NCI-H146 (cell line): ENCODE data around the gene MYBPH.
A peak's percentile ranks its signal among the peaks of the same experiment; 100 is the strongest.

ENCODE experiments used
- DNase-seq: peaks from one replicate; lab custom pipeline; 2025; lab: John Stamatoyannopoulos, UW

MYBPH gene

DNA sequence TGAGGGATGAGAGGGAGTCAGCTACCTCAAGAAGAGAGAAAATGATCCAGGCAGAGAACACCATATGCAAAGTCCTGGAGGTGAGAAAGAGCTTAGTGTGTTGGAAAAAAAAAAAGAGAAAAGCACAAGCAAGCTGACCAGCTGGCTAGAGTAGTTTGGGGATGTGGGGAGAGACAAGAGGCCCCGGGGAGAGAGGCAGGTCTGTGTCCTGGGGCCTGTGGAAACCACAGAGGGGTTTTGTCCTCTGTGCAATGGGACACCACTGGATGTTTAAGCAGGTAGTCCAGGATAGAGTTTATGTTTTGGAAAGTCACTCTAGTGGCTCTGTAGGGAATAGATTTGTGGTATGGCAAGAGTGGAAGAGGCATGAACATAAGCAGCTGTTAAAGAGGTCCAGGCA, 25.3 kb upstream of the MYBPH start:
- DNase-seq: no peak

DNA sequence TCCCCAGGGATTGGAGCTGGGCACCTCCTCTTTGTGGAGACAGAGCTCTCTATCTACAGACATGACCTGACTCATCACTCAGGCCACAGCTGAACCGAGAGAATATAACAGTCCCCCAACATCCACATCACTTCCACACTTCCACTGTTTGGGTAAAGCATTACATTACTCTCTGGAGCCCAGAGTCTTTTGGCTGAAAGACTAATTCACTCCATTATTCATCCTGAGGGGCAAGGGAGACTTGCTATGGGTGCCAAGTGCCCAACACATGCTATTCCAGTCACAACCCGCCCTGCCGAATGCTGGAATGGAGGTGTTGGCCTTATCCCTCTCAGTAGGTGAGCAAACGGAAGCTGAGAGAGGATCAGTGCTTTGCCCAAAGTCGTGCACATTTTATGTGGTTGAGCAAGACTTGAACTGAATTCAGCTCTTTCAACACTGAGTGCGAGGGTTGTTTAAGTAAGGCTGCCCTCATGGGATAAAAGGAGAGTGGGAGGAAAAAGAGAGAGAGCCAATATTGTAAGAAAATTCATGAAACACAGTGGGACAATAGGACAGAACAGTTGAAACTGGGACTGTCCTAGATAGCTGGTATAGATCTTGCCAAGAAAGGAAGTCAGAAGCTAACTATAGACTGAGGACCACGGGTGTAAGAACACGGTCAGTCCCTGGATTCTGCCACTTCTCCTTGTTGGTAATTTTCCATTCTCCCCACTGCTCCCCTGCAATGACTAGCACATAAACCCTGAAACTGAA, 24.4 kb upstream of the MYBPH start:
- no peak for DNase-seq

DNA sequence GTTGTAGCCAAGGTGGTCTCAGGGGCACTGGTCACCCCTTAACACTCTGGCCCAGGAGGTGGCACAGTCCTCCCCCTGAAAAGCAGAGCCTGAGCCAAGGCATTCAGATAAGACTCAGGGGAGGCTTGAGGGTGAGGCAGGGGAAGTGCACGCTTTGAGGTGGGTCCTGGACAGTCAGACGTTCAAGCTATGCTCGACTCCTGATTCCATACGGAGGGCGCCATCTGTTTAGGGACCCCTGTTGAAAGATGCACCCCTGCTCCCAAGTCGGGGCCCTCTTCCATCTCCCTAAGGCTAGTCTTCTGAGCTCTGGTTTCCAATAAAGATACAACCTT, 23.8 kb upstream of the MYBPH start:
- DNase-seq: no peak

DNA sequence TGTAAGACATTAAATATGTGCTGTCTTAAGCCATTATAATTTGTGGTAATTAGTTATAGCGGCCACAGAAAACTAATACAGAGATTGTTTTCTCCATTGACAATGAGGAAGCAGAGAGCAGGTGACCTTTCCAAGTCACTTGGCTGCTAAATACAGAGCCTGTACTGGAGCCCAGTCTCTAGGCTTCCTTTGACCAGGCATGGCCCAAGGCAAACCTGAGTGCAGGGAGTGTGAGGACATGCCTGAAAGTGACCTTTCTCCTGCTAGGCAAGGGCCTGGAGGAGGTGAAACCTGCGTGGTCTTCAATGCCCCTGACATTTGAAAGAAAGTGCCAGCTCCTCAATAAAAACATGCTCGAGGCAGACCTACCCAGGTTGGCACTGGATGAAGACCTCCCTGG, 23.4 kb upstream of the MYBPH start:
- no peak for DNase-seq

DNA sequence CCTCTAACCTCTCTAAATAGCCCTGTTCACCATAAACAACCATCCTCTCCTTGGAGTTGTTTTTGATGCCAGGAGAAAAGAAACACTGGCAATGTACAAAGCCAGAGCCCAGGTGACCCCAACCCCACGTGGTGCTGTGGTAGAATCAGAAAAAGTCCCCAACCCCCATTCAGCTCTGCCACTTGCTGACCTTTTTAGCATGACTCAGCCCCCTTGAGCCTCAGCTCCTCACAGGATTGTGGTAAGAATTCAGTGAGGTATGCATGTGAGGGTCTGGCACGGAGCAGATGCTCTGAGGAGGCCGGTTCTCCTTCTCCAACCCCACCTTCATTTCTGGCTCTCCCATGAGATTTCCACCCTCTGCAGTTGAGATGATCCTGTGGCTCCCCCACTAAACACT, 22.0 kb upstream of the MYBPH start:
- no peak for DNase-seq

DNA sequence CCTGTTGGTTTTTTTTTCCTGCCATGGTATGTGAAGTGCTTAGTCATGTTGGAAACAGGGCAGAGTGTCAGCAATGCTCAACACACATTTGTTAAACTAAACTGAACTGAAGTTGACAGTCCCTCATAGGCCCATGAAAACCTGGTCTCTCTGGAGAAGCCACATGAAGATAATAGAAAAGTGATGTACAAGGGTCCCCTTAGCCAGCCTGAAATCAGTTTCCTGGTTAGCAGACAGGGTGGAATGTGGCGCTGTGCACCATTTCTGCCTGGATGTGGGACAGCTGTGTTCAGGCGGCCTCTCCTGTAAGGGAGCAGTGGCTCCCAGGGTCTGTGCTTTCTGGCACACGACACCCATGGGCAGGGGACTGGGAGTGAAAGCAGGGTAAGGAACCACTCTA, 20.7 kb upstream of the MYBPH start:
- no peak for DNase-seq

DNA sequence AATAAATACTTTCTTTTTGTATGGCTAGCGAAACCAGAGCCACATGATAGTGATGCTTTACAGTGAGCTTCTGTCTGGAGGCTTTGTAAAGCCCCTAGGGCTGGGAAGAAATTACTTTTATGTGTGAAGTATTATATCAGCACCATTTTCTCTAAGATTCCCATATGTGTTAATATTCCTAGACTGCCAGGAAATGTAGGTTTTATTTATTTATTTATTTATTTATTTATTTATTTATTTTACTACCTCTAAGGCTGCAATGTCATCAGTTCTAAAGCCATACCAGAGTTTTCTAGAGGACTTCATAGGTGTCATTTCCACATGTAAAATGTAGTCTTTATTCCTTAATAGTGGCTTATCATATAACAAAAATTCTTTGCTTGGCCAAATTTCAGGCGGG, 15.3 kb upstream of the MYBPH start:
- DNase-seq: no peak

DNA sequence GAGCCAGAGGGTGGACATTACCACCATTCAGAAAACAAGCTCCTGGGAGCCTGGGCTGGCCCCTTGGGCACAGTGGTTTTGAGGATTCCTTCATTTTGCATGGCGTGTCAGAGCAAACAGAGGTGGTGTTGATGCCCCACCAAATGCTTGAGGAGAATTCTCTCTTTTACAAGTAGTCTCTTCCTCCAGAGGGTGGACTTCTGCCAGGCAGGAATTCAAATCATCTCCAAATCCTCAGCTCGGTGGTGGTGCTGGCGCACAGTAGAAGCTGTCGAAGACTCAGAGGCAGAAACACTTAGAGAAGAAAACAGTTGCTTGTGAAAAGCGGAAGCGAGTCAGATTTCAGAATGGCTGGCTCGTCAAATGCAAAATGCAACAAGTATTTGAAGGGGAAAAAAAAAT, 14.3 kb upstream of the MYBPH start:
- no peak for DNase-seq

DNA sequence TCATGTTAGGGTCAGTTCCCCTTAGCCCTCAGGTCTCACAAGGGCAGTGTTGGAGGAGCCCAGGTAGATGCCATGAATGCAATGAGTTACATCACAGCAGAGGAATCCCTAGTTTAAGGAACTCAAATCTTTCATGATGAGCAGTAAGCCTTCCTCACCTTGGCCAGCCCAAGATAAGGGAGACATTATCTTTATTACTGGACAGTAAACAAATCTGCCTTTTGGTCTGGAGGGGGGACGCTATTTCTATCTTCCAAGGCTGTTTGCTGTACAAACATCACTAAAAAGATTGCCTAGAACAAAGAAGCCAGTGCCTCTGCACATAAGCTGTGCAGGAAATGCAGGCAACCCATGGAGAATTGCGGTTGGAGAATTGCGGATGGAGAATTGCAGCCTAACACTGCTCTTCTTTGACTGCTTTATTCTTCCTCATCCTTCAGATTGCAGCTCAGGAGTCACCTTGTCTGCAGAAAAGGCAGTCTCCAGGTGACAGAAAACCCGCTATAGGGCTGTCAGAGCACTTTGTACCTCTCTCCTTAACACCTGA, 13.1 kb upstream of the MYBPH start:
- DNase-seq: peak; percentile 27

DNA sequence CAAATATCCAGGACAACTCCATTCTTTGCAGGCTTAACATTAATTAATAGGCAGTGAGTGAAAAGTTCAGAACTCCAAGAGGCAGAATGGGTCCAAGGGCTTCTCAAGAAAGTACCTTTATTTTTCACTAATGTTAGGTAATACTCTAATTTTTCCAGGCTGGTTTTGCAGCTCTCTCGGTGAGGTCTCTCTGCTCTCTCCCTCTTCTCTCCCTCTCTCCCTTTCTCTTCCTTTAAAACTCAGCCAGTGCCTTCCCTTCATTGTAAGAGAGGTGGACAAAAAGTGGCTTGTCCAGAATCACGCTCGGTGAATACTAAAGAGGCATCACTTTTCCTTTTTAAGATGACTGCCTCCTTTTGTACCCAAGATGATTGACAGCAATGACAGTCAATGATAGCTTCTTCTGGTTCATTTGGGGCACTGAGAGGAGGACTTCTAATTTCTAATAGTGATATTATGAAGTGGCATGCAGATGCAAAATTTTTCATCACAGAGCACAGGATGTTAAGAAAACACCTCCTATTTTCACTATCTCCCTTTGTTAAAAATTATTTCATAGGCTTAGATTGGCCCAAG, 12.2 kb upstream of the MYBPH start:
- DNase-seq: no peak

DNA sequence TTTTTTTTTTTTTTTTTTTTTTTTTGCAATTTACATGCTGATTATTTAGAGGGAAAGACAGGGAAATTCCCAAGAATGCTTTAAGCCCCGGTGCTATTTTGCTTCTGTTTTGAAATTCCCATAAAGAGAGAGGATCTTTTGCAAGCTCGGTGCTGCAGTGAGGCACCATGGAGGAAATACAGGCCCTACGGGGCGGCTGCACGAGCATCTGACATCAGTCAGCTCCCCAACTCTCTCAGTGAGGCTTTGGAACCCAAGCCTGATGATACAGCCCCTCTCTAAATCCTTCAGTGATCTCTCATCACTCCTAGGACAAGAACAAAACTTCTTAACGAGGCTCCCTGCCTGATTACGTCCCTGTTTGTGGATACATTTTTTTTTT, 11.7 kb upstream of the MYBPH start:
- DNase-seq: no peak

DNA sequence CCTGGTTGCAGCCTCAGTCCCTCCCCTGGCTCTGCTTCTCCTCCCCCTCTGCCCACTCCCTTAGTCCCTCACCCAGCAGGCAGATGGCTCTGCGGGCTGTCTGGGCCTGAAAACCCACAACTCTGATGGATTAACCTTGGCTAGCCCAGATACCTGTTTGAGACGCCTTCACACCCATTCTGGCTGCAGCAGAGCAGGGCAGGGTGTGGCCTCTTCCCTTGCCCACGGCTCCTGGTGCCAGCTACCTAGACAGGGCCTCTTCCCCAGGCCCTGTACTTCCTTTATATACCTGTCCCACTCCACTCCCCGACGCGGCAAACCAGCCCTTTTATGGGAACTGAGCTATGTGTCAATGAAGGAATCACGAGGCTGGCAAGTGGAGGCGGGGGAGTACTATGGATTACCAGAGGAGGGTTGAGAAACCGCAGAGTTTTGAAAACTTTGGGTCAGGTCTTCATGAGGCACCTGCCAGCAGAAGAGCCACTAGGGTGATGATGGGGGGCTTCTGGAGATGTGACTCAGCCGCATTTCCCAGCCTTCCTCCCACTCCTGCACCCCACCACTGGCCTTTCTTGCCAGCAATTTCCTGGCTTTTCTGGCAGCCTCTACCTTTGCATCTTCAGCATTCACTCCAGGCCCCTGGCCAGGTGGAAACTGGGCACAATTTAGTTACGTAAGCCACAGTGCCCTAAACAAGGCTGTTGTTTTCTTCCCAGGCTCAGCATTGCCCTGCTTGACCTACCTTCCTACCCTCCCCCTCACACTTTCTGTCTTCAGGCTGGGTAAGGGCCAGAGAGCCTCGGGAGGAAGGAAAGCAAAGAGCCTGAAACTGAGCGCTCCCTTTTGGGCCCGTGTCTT, 11.0 kb upstream of the MYBPH start, which contains the start of gene CHI3L1:
Gene CHI3L1 (minus strand): TSS at position 259 of the 858 bp plus-strand sequence. CDS start 81 bp downstream, at position 178.
- no peak for DNase-seq

DNA sequence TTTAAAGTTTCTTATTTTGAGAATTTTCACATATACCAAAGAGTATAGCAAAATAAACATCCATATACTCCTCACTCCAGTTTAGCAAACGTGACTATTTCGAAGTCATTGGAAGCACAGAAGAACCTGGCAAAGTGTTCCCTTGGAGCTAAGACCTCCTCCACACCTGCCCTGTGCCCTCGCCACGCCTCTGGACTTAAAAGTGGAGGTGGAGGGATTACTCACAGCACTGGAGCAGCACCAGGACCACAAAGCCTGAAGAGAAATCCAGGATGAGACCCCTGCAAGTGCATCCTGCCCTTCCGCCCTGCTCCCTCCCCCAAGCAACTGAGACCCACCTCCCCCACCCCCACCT, 10.4 kb upstream of the MYBPH start:
- no peak for DNase-seq

DNA sequence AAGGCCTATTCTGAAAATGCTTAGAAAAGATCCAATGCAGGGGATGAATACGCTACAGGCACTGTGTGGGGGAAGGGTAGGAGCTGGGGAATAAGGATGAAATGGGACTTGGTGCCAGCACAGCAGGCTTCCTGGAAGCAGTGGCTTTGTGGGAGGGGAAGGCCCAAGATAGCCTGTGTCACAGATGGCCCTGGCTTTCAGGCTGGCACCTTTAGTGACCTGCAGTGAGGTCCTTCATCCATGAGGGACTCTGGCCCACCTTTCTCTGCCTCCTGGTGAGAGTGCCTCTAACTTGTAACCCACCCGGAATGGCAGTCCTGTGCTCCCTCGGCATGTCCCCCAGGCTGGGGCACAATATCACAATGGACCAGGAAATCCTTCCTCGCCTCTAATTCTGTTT, 10.0 kb upstream of the MYBPH start:
- no peak for DNase-seq

DNA sequence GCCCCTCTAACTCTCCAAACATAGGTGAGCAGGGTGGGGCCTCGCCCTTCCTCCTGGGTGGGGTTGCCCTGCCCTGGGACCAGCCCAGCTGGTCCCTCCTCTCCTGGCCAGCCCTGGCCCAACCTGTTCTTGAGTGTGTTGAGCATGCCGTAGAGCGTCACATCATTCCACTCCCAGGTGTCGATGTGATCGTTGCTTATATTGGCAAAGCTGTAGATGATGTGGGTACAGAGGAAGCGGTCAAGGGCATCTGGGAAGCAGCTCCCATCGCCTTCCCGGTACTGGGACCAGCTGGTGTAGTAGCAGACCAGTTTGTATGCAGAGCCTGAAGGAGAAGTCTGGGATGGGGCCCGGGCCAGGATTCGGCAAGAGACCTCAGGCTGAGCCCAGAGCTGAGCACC, 9.4 kb upstream of the MYBPH start:
- DNase-seq: no peak

DNA sequence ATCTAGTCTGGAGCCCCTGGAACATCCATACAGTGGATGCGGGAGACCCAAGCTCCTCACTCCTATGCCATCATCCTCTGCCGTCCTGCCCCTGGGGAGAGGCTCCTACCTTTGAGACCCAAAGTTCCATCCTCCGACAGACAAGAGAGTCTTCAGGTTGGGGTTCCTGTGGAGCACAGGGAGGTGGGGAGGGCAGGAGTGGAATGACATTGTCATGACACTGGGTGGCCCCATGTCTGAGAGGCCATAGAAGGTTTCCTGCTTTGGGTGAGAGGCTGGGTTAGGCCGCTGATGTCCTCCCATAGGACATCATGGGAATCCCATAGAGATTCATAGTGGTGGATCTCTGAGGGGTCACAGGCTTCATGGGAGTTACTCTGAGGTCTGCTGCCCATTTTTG, 8.8 kb upstream of the MYBPH start:
- DNase-seq: no peak

DNA sequence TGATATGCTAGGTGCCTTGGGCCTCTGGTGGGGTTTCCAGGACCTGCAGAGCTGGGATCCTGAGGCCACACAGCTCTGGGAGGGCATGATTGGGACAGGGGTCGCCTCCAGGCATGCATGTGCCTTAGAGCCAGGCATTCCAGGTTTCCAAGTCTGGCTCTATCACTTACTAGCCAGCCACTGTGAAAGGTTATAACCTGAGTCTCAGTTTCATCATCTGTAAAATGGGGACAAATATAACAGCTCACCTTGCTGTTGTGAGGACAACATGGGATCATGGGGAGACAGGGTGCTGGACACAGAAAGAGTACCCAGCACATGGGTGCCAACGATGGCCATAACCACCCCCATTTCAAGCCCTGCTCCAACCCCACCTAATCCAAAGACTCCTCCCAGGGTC, 8.2 kb upstream of the MYBPH start:
- DNase-seq: no peak

DNA sequence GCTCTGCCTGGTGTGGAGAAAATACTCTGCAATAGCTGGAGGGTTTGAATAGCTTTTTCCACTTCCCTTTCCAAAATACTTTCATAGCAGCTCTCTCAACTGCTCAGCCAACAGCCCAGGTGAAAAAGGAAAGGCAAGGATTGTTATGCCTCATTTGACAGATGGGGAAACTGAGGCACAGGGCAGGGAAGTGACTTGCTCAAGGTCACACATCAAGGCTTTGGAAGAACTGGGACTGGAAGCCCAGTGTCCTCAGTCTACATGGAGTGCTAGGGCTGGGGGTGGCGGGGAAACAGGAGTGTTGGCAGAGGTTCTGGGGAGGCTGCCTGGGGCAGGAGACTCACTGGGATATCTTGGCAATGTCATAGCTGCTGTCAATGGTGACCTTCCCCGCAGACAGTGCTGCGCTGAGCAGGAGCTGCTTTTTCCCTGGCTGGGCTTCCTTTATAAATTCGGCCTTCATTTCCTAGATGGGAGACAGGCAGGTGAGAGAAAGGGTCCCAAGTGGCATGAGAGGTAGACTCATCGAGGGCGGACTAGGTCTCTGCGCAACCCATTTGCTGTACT, 6.8 kb upstream of the MYBPH start:
- no peak for DNase-seq

DNA sequence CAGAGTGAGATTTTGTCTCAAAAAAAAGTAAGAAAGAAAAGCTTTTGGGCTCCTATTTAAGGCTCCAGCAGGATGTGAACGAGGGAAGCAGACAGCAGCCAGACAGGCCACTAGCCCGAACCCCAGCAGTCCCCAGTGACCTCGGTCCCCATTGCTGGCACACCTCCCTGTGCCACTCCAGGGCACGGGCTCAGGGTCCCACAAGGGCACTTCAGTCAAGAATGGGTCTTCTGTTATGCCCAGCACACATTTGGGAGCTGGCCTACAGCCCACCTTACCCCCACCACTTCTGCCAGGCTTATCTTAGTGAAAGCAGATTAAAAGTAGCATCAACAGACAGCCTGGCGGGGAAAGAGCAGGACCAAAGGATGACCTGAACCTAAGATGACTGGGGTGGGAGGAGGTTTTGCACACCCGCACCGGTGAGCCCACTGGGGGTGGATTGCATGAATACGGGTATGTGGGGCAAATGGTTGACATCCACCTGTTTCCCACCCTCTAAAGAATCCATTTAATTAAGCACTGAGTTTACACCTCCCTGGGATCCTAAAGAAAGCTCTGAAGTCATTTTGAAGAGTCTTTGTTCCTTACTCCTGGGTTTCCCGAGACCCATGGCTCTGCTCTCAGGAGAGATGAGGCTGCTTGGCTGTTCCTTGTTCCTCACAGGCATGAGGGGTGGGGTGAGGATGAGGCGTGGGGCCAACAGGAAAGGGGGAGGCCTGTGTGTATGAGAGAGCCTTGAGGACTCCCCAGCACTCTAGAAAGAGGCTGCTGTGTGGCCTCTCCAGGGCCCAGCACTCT, 6.2 kb upstream of the MYBPH start:
- DNase-seq: no peak

DNA sequence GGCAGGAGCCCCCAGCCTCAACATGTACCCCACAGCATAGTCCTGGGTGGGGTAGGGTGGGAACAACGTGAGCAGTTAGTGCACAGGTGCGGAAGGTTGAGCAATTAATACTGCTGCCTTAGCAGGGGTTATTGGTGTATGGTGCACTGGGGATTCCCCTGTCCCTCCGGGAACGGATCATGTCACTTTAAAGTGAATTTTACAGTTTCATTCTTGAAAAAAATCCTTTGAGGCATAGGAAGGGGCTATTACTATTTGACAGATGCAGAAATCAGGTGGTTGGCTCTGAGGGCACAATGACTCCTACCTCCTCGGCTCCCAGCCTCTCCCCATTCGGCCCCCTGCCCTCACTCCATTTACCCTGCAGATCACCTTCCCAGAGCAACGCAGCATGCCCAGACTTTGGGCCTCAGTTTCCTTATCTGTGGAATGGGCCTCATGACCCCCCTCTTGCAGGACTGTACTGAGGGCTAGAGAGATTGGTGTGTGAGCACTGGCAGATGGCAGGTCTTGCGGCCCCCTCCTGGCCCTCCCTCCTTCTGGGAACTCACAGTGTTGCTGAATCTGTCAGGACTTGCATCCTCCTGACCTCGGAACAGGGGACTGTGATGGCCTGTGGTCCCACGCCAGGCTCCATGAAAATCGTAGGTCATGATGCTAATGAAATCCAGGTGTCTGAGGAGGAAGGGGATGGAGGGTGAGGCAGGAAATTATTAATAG, 5.1 kb upstream of the MYBPH start:
- no peak for DNase-seq

DNA sequence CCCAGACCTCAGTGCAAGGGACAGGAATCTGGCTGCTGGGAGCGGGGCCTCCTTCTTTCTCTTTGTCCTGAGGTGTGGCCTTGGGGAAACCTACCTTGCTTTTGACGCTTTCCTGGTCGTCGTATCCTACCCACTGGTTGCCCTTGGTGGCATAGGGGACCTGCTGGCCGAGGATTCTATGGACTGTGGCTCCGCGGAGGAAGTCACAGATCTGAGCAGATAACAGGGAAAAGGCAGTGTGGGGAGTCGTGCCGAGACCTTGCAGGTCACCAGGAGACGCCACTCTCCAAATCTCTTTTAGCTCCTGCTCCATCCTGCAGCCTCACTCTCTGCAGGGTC, 4.0 kb upstream of the MYBPH start:
- DNase-seq: no peak
